Superior temporal gyrus (tissue), 1 donor: ENCODE results near the gene ZNRF1.
A peak's percentile ranks its signal among the peaks of the same experiment; 100 is the strongest.
"Not testable (repeated sequence)": the region's sequence is repeated elsewhere in the genome, so short reads cannot be mapped to it uniquely, and the experiment has no call there.

Experiments
- DNase-seq: peaks from one replicate; pipeline ENCODE4 v3.0.0-alpha.2; 2016; ENCODE audit errors: extremely low spot score

ZNRF1 gene

GRCh38 chr16:75113541-75114121 is 114.8 kb downstream of the ZNRF1 start:
- DNase-seq, result no peak

GRCh38 chr16:75114179-75114945 is 115.5 kb downstream of the ZNRF1 start:
- no peak for DNase-seq

- DNase-seq, result no peak
These were observed 116.4 kb downstream of the ZNRF1 start for GRCh38 chr16:75114946-75115825.

- peak; percentile 91 for DNase-seq
These were observed 117.5 kb downstream of the ZNRF1 start, which contains the start of gene LDHD for GRCh38 chr16:75116081-75116910. Gene LDHD (minus strand): TSS chr16:75116780. CDS start chr16:75116720, 60 bp downstream.

DNA sequence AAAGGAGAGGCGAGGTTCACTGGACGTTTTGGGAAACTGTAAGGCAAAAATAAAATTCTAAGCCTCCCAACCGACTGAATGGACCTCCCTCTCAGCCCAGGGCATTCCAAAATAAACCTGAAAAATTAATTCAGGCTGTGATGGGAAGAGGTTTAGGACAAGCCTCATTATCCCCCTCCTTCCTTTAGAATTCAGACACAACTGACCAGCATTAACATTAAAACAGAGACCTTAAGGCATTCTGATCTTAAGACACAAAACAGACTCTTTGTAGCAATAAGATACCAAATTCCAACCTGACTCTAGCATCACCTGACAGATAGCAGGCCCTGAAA is 118.1 kb downstream of the ZNRF1 start:
- DNase-seq, result no peak

- no peak for DNase-seq
These were observed 120.2 kb downstream of the ZNRF1 start for GRCh38 chr16:75118943-75119539.

- no peak for DNase-seq
These were observed 121.4 kb downstream of the ZNRF1 start for GRCh38 chr16:75120253-75120652.

DNA sequence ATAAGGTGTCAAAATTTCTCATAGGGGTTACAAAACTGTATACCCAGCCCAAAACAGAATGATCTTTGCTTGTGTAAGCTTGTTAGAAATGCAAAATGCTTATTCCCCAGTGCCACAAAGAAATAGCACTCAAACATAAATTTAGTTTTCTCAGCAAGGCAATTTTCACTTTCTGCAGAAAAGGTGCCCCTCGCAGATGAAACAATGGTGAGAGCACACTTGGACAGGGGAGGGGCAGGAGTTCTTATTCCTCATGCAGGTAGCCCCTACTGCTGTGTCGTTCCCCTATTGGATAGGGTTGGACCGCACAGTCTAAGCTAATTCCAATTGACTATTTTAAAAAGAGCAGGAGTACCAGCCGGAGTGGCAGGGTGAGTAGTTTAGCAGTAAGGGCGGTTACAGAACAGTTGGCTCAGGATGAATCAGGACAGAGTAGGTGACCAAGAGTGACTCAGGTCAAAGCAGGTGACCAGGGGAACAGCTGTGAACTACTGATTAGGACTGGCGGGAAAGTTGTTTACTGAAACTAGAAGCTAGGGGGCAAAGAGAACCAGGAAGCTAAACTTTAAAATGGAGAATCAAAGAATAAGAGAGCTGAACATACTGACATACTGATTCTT is 123.2 kb downstream of the ZNRF1 start:
- no peak for DNase-seq

GRCh38 chr16:75122609-75123008 is 123.8 kb downstream of the ZNRF1 start:
- no peak for DNase-seq

- no peak for DNase-seq
These were observed 129.0 kb downstream of the ZNRF1 start for GRCh38 chr16:75127713-75128415.

DNA sequence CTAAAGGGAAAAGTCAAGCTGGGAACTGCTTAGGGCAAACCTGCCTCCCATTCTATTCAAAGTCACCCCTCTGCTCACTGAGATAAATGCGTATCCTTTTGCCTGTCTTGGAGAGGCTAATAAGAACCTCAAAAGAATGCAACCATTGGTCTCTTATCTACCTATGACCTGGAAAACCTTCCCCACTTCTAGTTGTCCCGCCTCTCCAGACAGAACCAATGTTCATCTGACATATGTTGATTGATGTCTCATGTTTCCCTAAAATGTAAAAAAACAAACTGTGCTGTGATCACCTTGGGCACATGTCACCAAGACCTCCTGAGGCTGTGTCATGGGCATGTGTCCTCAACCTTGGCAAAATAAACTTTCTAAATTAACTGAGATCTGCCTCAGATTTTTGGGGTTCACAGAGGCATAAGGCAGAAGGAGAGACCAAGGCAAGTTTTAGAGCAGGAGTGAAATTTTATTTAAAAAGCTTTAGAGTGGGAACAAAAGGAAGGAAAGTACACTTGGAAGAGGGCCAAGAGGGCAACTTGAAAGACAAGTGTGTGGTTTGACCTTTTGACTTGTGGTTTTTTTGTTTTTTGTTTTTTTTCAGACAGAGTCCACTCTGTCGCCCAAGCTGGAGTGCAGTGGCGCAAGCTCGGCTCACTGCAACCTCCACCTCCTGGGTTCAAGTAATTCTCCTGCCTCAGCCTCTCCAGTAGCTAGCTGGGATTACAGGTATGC is 130.8 kb downstream of the ZNRF1 start:
- not testable (repeated sequence) for DNase-seq

DNA sequence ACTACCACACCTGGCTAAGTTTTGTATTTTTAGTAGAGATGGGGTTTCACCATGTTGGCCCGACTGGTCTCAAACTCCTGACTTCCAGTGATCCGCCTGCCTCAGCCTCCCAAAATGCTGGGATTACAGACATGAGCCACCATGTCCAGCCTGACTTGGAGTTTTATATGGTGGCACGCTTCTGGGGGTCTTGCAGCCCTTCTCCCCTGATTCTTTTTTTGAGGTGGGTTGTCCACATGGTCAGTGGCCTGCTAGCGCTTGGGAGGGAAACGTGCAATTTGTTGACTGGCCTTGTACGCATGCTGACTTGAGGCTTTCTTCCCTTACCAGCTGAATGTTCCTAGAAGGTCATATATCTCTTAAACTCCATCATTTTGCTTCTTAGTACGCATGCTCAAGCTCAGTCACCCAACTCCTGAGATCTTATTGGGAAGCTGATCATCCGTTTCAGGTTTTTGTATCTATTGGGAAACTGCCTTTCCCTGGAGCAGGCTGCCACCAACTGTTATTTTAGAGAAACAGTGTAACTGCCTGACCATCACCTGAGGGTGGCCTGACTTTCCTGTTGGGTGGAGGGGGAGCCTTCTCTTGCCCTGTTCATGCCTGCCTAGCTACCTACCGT is 131.4 kb downstream of the ZNRF1 start:
- no peak for DNase-seq

- no peak for DNase-seq
These were observed 132.3 kb downstream of the ZNRF1 start for GRCh38 chr16:75131081-75131480.

GRCh38 chr16:75138233-75138632 is 139.4 kb downstream of the ZNRF1 start:
- no peak for DNase-seq

DNA sequence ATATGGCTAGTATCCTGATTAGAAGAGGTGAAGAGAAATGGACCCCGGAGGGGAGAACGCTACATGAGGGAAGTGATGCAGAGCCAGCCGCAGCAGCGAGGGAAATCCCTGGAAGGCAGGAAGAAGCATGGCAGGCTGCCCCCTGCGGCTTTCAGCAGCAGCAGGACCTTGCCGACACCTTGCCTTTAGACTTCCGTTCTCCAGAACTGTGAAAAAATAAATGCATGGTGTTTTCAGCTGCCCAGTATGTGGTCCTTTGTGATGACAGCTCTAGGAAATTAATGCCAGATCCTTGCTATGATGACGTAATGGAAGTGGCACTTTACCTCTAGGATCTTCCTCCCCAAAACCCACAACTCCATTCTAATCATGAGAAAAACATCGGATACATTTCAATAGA is 139.8 kb downstream of the ZNRF1 start:
- no peak for DNase-seq

GRCh38 chr16:75139498-75139897 is 140.7 kb downstream of the ZNRF1 start:
- DNase-seq, result no peak

DNA sequence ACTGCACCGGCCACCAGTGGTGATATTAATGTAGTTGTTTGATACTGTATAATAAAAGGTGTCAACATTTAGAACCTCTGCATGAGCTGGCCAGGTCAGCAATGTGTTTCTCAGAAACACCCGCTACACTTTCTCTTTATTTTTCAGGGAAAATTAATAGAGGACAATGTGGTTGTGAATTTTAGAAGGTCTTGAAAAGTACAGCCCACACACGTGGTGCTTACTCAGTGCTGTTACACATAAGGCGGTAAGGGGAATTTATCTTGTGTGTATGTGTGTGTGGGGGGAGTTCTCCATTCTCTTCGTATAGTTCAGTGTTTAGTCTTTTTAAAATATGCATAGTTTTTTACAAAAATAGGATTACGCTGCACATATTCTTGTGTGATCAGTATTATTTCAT is 145.1 kb downstream of the ZNRF1 start:
- no peak for DNase-seq

DNA sequence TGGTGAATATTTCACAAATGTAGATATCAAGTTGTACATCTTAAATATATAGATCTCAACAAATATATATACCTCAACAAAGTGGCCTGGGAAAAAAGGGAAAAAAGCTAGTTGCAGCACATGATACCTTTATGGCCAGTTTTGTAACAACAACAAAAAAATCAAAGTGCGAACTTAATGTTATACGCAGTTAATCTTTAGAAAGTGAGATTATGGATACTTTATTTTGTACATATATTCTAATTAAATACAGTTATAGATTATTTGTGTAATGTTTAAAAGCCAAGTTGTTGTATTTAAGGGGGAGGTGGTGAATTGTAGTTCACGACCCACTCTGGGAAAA is 149.1 kb downstream of the ZNRF1 start:
- no peak for DNase-seq
